Measurements from ENCODE around the gene F10. TPM values are rescaled to one million over a fixed set of nuclear protein-coding genes. Genes with fewer than 3 reads are reported as not detected.
"Not testable (repeated sequence)": the region's sequence is repeated elsewhere in the genome, so short reads cannot be mapped to it uniquely, and the experiment has no call there.

Gene F10
- total RNA-seq, 1 donor from 2014 or later = 0.62 TPM

- DNase-seq = peak; percentile 73
These were observed 31.5 kb downstream of the F10 start for GRCh38 chr13:113153810-113154748.

DNA sequence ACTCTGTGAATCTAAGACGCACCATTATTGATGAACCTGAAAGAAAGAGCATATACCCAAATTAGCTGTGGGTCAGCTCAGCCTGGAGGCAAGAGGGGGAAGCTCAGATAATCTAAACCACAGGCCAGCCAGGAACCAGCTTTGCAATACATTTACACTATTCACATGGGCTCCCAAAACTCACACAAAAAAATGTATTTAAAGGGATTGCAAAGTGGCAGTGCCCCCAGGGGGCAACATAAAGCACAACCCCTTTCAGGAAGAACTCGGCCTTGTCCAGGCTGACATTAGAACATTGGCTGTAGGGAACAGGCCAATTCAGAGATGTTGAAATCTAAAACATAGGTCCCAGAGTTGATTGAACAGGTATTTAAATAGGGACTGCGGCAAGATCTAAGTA, 32.6 kb downstream of the F10 start:
- DNase-seq = no peak

- DNase-seq = no peak
These were observed 33.5 kb downstream of the F10 start for GRCh38 chr13:113155982-113156655.

- DNase-seq = no peak
These were observed 34.8 kb downstream of the F10 start for GRCh38 chr13:113157206-113157928.

DNA sequence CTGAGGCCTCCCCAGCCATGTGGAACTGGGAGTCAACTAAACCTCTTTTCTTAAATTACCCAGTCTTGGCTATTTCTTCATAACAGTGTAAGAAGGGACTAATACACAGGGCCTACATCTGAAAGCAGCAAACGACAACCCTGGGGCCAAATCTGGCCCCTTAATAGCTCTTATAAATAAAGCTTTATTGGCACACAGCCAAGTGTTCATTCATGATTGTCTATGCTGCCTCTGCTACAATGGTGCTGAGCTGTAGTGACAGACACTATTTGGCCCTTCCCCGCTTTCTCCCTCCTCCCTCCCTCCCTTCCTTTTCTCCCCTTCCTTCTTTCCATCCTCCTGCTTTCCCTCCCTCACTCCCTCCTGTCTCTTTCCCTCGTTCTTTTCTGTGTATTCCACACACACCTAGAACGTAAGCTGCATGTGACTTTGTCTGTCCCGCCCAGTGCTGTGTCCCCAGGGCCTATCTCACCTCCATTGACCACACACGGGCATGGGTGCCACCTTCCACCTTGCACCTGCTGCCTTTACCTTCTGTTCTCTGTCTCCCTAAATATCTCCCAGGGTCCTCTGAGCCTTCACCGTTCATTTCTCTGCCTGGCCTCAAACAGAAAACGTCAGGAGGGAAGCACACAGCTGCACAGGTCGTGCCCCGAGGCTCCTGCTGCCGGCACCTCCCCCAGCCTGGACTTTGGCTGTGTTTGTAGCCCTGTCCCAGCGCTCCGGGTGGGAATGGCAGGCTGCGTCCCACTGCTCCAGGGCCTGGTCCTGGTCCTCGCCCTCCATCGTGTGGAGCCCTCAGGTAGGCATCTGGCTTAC, 35.5 kb downstream of the F10 start, which contains the start of gene PROZ:
TSS of gene PROZ (plus strand) at position 720 of the 819 bp plus-strand sequence. CDS start at position 733, 13 bp downstream.
- no peak for DNase-seq

GRCh38 chr13:113158946-113159345, 36.3 kb downstream of the F10 start:
- DNase-seq = no peak

DNA sequence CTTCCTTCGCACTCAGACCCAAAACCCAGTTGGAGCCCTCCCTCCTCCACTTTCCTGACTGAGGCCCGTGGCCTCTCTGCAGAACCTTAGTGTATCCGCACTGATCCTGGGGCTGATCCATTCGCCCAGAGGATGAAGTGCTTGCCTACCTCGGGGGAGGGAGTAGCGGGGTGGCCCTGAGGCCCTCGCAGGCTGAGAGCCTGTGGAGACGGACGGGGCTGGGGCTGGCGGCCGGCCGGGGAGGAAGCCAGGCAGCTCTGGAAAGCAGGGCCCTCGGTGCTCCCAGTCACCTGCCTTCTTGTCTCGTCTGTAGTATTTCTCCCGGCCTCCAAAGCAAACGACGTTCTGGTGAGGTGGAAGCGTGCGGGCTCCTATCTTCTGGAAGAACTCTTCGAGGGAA, 37.1 kb downstream of the F10 start:
- DNase-seq = no peak

GRCh38 chr13:113160983-113161382, 38.4 kb downstream of the F10 start:
- no peak for DNase-seq

DNA sequence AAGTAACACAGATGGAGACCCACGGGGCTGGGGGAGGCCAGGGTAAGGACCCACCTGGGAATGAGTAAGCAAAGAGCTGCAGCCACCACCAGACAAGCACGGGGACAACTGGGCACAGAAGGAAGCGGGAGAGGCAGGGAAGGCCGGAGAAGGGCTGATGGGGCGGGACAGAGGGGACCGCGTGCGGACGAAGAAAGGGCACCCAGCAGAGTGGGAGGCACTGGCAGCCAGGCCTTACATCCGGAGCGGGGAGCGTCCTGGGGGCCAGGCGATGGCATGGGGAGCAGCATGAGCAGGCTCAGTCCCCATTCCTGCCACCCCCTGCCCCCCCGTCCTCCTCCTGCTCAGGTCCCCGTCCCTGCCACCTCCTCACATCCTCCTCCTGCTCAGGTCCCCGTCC, 38.8 kb downstream of the F10 start:
- no peak for DNase-seq

GRCh38 chr13:113161975-113162374, 39.4 kb downstream of the F10 start:
- DNase-seq = not testable (repeated sequence)

DNA sequence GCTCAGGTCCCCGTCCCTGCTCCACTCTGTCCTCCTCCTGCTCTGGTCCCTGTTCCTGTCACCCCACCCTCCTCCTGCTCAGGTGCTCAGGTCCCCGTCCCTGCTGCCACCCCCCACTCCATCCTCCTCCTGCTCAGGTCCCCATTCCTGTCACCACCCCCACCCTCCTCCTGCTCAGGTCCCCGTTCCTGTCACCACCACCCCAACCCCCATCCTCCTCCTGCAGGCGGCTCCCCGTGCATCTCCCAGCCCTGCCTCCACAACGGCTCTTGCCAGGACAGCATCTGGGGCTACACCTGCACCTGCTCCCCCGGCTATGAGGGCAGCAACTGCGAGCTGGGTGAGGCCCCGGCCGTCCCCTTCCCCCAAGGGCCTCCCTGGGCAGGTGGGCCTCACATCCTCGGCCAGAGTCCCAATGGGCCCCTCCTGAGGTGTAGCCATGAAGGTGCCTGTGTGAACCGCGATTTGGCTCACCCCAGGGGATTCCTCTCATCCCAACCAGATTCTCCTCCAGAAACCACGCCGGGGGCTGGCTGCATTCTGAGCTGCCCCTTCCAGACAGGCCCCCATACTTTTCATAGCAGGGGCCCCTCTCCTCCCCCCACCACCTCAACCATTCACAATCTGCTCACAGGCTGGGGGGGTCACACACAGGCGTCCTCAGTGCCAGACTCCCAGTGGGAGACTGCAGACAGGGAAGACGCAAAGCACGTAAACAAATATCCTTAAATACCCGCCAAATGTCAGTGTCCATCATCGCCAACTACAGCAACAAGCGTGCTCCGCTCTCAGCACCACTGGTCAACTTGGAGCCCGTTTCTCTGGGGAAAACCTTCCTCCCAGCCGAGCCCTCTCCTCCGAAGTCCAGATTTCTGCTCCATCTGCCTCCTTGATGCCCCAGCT, 40.4 kb downstream of the F10 start:
- DNase-seq = no peak

DNA sequence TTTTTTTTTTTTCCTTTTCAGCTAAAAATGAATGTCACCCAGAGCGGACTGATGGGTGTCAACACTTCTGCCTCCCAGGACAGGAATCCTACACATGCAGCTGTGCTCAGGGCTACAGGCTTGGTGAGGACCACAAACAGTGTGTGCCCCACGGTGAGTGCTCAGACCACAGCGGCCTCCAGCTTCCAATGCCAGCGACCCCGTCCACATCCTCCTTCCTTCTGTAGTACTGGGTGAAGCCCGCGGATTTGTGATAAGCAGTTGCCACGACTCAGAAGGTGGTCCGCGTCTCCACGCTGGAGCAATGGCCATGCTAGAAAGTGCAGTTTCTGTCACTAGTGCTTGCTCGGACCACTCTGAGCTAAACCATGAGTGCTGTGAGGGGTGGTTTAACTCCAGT, 41.9 kb downstream of the F10 start:
- no peak for DNase-seq

DNA sequence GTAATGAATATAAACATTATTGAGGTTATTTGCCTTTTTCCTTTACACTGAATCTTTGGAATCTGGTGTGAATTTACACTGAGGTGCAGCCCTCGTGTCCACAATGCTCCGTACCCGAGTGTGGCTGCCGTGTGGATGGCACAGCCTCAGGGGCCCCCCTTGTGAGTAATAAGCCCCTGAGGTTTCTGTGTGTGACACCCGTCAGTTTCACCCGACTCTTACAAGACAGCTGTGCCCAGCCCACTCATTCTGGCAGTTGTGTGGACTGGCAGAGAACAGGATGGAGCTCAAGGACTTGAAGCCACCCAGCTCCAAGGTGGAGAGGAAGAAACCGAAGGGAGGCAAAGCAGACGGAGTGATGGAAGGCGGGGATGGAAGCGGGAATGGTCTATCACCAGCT, 43.7 kb downstream of the F10 start:
- no peak for DNase-seq

- DNase-seq = no peak
These were observed 44.1 kb downstream of the F10 start for GRCh38 chr13:113166681-113167080.

DNA sequence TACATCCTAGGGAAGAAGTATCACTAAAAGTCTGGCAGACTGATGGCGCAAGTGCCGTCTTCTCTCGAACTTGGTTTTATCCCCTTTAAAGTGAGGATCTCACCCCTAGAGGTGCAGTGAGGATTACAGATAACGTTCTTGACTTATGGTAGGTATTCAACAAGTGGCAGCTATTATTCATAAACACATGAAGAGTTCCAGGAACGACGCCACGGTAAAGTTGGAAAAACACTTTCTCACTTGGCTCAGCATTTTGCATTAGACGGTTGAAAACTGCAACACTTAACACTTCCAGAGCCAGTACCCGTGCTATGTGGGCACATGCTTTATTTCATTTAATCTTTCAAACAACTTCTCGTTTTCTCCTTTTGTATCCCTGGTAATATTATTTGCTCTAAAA, 44.6 kb downstream of the F10 start:
- no peak for DNase-seq

DNA sequence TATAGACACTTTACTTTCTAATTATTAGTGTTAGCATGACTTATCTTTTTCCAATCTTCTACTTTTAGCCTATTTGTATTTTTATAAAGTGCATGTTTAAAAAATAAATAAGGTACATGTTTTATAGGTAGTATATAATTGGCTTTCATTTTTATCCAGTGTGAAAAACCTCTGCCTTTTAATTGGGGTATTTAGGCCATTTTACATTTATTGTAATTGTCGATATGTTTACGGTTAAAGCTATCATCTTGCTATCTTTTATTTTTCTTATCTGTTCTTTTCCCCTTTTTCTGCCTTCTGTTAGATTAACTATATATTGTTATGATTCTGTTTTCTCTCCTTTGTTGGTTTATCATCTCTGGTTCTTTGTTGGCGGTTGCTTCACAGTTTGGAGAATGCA, 45.0 kb downstream of the F10 start:
- no peak for DNase-seq

- DNase-seq = no peak
These were observed 45.6 kb downstream of the F10 start for GRCh38 chr13:113168211-113168610.

DNA sequence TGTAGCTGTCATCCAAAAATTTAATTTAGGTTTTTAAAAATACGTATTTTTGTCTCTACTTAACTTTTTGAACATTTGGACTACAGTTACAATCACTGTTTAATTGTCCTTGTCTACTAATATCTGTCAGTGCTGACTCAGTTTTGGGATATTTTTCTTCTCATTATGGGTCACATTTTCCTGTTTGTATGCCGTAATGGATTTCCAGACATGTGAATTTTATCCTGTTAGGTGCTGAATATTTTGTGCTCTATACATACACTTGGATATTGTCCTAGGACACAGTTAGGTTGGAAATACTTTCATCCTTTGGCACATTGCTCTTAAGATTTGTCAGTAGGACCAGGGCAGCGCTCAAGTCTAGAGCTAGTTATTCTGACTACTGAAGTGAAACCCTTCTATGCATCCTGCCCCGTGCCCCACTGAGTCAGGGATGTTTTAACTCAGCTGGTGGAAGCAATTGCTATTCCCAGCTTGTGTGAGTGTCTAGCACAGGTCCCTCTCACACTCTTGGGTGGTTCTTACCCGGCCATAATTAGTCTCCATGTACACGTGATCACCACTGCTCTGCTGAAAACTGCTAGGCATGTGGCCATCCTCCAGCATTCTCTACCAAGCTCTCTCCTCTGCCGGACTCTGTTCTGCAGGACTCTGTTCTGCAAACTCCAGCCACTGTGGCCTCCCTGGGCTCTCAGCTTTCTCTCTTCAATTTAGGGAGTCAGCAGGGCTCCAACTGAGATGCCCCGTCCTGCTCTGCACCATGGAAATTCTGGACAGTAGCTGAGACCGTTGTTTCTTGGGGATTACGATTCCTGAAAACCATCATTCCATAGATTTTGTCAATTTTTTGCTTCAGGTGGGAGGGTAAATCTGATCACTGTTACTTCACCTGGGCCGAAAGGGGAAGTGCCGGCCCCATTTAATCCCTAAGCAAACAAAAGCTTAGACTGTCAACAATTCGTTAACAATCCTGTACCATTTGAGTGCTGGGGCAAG, 47.0 kb downstream of the F10 start:
- DNase-seq = no peak

DNA sequence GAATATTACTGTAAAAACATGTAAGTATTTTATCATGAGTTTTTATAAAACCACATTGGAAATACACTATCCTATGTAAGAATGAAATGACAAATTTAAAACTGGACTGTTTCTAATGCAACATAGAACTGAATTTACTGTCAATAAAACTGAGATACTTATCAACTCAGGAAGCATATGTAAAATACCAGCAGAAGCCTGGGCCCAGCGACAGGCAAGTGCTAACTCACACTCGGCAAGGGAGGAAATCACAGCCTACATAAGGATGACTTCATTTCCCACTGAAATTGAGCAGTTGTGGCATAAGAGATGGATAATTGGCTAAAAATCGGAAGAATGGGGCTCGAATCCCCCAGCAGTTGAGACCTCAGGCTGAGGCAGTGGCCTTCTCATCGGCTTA, 47.9 kb downstream of the F10 start:
- no peak for DNase-seq
